Measurements from ENCODE around the gene MAFG.
"Not testable (repeated sequence)": the region's sequence is repeated elsewhere in the genome, so short reads cannot be mapped to it uniquely, and the experiment has no call there.

Gene MAFG

GRCh38 chr17:81921996-81922565 is 5.5 kb downstream of the MAFG start:
- no peak for DNase-seq

- DNase-seq: no peak
Measured at GRCh38 chr17:81921537-81921862, 6.0 kb downstream of the MAFG start.

- no peak for DNase-seq
Measured at GRCh38 chr17:81920612-81921536, 6.7 kb downstream of the MAFG start.

- no peak for DNase-seq
Measured at GRCh38 chr17:81918832-81919545, 8.5 kb downstream of the MAFG start.

DNA sequence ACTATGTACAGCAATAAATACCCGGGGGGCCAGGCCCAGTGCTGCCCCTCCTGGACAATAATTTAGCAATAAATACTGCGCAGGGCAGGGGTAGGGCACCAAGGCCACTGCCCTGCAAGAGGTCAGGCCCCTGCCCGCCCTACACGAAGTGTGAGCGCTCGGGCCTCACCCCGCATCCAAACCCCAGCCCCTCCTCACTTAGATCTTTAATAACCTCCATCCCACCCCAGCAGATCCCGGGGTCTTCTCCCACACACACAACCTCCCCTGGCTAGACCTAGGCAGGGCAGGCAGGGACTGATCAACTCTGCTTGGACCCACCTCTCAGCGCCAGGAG is 9.2 kb downstream of the MAFG start:
- DNase-seq: not testable (repeated sequence)

DNA sequence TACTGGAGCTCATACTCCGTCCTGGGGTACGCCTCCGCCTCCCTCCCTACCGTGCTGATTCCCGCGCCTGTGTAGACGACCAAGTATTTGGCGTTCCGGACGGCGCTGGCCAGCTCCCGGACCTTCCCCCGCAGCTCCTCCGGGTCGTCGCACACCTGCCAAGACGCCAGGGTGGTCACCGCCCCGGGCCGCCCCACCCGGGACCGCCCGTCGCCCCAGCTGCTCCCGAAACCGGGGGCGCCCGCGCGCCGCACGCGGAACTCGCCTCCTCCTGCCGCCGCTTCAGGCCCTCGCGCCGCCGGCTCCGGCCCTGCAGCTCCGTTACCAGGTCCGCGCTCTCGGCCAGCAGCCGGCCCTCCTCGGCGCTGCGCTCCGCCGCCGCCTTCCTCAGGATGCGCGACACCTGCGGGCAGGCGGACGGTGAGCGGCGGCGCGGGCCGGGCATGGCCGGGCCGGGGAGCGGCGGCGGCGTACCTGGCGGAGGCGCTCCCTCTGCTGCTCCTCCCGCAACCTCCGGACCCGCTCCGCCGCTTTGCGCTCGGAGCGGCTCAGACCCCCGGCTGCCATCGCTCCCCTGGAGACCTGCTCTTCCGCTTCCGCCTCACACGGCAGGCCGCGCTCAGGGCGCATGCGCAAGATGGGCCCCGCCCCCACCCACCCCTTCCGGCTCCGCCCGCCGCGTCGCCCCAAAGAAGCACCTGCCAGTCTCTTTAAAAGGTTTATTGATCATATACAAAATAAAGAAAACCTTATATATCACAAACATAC is 9.8 kb downstream of the MAFG start, which contains the start of gene SIRT7:
Gene SIRT7, minus strand, starts transcription at position 612 of the 768 bp plus-strand sequence. Its CDS starts 45 bp downstream, at position 567.
- DNase-seq: peak; percentile 64

DNA sequence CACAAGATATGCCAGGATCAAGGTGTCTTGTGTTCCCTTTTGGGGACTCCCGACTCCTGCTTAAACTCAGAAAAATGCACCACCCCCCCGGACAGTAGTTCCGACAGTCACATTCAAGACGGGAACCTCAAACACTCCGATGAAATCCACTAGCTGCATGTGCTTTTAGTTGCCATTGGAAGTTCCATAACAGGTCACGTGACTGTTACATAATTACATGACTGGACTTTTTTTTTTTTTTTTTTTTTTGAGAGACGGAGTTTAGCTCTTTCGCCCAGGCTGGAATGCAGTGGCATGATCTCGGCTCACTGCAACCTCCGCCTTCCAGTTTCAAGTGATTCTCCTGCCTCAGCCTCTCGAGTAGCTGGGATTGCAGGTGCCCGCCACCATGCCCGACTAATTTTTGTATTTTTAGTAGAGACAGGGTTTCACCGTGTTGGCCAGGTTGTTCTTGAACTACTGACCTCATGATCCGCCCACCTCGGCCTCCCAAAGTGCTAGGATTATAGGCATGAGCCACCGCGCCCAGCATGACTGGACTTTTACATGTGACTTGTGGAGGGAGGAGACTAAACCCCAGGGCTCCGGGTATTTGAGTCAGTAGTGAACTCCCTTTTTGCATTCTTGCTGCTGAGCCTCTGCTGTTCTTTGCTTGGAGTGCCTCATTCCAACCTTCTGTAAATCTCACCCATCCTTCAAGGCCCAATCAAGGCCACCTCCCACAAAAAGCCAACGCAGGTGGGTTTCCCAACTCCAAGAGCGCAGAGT is 11.1 kb downstream of the MAFG start:
- DNase-seq: no peak

DNA sequence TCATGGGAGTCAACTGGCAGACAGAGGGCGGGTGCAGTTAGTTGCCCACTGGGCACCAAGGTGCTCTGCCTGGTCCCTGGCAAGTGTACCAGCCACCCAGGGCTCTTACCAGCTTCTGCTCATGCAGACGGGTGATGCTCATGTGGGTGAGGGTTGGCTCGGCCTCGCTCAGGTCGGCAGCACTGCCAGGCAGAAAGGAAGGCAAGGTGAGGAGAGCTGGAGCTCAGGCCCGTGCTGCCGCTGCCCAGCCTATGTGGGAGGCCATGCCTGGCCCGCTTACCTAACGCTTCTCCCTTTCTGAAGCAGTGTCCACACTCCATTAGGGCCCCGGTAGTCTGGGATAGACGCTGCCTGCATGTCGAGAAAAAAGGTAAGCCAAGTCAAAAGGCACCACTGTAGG is 12.2 kb downstream of the MAFG start:
- no peak for DNase-seq

GRCh38 chr17:81914103-81914850 is 13.3 kb downstream of the MAFG start:
- no peak for DNase-seq

GRCh38 chr17:81913394-81914102 is 14.0 kb downstream of the MAFG start:
- no peak for DNase-seq

- no peak for DNase-seq
Measured at GRCh38 chr17:81912441-81913309, 14.9 kb downstream of the MAFG start.

GRCh38 chr17:81911969-81912368 is 15.6 kb downstream of the MAFG start:
- DNase-seq: no peak

- DNase-seq: peak; percentile 35
Measured at GRCh38 chr17:81911277-81911961, 16.1 kb downstream of the MAFG start, which contains the start of gene PCYT2. PCYT2 (minus strand) TSS chr17:81911399; CDS start chr17:81911355, 44 bp downstream.

GRCh38 chr17:81910840-81911276 is 16.7 kb downstream of the MAFG start:
- no peak for DNase-seq

DNA sequence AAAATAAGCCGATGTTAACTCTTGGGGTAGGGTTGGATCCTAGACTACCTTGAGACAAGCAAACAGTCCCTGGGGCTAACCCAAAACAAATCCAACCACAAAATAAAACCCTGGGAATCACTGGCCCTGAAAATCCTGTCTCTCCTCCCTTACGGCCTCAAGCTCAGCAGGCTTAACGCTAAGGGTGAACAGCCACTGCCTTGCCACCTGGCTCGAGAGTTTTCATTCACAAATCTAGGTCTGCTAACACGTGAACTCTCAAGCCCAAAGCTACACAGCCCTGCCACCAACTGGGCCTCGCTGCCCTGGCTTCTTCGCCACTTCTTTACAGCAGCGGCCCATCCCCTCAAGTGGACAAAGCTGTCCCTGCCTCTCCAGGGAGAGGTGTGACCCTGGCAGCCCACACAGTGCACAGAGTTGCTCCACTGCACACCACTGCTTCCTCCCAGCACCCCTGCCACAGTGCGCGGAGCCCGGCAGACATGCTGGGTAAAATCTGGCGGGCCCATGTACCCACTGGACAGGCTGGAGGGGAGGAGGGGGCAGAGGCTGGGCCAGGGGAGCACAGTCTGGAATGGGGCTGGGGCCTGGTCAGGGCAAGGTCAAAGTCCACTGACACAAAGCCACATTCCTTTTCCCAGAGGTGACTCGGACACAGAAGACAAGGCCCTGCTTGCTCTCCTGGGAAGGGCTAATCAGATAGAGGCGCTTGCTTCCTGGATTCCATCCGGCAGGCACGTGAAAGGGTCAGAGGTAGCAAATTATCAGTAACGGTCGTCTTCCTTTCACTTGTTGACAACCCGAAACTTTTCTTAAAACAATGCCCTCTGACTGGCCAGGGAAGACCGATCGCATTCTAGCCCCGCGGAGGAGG is 17.3 kb downstream of the MAFG start:
- no peak for DNase-seq

DNA sequence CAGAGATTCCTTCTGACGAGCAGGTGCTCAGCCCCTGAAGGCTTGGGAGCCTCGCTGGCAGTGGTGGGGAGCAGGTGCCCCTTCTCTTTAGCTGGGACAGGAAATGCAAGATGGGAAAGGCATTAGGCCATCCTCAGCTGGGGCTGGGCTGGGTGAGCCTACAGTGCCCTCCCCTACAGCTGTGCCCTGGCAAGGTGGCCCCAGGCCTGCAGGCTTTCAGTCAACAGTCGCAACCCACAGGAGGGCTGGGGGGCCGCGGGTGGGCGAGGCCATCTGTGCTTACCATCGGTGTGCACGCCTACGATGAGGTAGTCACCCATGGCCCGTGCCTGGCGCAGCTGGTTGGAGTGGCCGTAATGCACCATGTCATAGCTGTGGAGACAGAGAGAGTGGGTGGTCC is 18.3 kb downstream of the MAFG start:
- no peak for DNase-seq

- no peak for DNase-seq
Measured at GRCh38 chr17:81908793-81909192, 18.7 kb downstream of the MAFG start.
